Measurements from ENCODE around the gene DKC1. TPM values are rescaled to one million over a fixed set of nuclear protein-coding genes. Genes with fewer than 3 reads are reported as not detected.

Gene DKC1
- total RNA-seq, 1 experiment from 2014 or later, result 123 TPM

GRCh38 chrX:154733066-154733425, 29.6 kb upstream of the DKC1 start (continued):
- TF ChIP-seq SIN3A (IDR thresholded peaks at IDR 0.05; ENCODE audit: low read depth) (no peak), ELF1 (IDR thresholded peaks at IDR 0.05; ENCODE audit: borderline replicate concordance, low read depth) (no peak), CBX3 (IDR thresholded peaks at IDR 0.05; ENCODE audit: low read depth) (no peak)

GRCh38 chrX:154734061-154734781, 28.4 kb upstream of the DKC1 start:
- no peaks in the 10 kb centered on the region for H3K9me2 ChIP-seq (ENCODE audit: insufficient read depth)
- no peak overlapping the region for H3K27ac ChIP-seq (ENCODE audit: low read depth, low read length)
- RAD21 ChIA-PET (ENCODE audit: low non-redundant PET in 1 of 2, low total read pairs in 2 of 2, uncharacterized antibody in 2 of 2, unreplicated experiment in 2 of 2), result no interaction called here
- no TSS peak for BruUV-seq (replicated peaks)
- H3K4me3 ChIP-seq (replicated peaks in 1 of 2; ENCODE audit: low read depth in 1 of 2, low read length in 2 of 2), result no peak overlapping the region
- no peak overlapping the region for H3K9ac ChIP-seq (ENCODE audit: low read length)
- no peak overlapping the region for H3K4me2 ChIP-seq (ENCODE audit: low read length)
- H4K20me1 ChIP-seq (ENCODE audit: insufficient read depth), result no peaks in the 10 kb centered on the region
- CTCF ChIA-PET, result interaction anchor here (2.2 kb wide), 1 partner anchor 14 kb away, joined by 6 read pairs; no protein-coding TSS in a partner anchor
- intact Hi-C loops (cut with micrococcal nuclease), result no loop called here
- DNase-seq (ENCODE audit: low read depth, low spot score), result no peak
- H3K27me3 ChIP-seq (ENCODE audit: insufficient read depth, low read length), result no peaks in the 10 kb centered on the region
- TF ChIP-seq POLR2A (IDR thresholded peaks at IDR 0.05; ENCODE audit: borderline replicate concordance, extremely low read depth, insufficient read depth, insufficient read length), result no peak
- no peak for TF ChIP-seq SRF (IDR thresholded peaks at IDR 0.05; ENCODE audit: low read depth)
- TF ChIP-seq JUND (IDR thresholded peaks at IDR 0.05), result no peak
- no peak for TF ChIP-seq RAD21 (IDR thresholded peaks at IDR 0.05; ENCODE audit: low read depth)
- TF ChIP-seq MAX (IDR thresholded peaks at IDR 0.05), result no peak
- no peak for TF ChIP-seq ZNF274 (IDR thresholded peaks at IDR 0.05; ENCODE audit: low read depth, low read length)
- TF ChIP-seq ATF3 (IDR thresholded peaks at IDR 0.05), result no peak
- no peak for TF ChIP-seq ZBTB33 (IDR thresholded peaks at IDR 0.05; ENCODE audit: extremely low read depth, insufficient replicate concordance, low read length)
- no peaks in the 10 kb centered on the region for H3K9me3 ChIP-seq (ENCODE audit: control insufficient read depth in 1 of 2, insufficient read depth in 1 of 2, low read depth in 1 of 2, low read length in 2 of 2)
- POLR2A ChIA-PET, result no interaction called here
- H2AFZ ChIP-seq (ENCODE audit: low read depth, low read length, poor library complexity, severe bottlenecking), result no peak overlapping the region
- H3K4me1 ChIP-seq (ENCODE audit: control insufficient read depth in 1 of 2, insufficient read depth in 2 of 2, low read length in 2 of 2), result no peaks in the 10 kb centered on the region
- ATAC-seq, result no peak
- H3K79me2 ChIP-seq (ENCODE audit: insufficient read depth, low read length), result no peaks in the 10 kb centered on the region
- H3K36me3 ChIP-seq (ENCODE audit: control insufficient read depth in 1 of 2, insufficient read depth in 2 of 2, low read length in 2 of 2), result no peaks in the 10 kb centered on the region

Data from HCT116 (cell line).